AML-193 (cell line): ENCODE data around the gene ASB13.
A peak's percentile ranks its signal among the peaks of the same experiment; 100 is the strongest.

Experiments
- DNase-seq, 2 experiments: peaks; one replicate each; lab custom pipeline; 2025; lab: John Stamatoyannopoulos, UW

The ASB13 gene

DNA sequence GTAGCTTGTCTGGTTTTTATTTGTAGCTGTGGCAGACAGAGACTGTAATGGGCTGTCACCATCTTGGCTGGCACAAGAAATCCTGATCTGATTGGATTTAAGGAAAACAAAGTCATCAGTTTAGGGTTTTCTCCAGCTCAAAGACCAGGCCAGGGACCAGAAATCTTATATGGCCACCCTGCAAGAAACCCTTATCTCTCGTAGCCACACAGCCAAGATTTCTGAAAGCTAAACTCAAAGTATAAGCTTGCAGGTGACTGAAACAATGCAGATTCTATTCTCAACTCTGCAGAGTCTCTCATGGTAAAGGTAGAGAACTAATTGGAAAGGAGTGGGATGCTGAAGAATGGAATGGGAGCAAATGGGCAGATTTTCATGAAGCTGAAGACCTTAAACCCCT is 3.2 kb upstream of the ASB13 start:
- DNase-seq: no peak

DNA sequence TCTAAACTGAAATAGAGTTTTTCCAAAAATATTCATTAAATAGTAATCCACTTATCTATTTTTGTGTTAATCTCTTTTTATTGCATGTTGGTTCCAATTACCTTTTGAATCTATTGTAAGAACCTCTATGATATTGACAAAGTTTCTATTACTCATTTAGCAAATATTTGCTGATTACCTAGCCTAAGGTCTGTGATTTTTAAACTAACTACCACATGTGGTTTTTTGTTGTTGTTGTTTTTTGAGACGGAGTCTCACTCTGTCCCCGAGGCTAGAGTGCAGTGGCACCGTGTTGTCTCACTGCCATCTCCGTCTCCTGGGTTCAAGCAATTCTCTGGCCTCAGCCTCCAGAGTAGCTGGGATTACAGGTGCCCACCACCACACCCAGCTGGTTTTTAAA is 2.0 kb upstream of the ASB13 start:
- no peak for DNase-seq

DNA sequence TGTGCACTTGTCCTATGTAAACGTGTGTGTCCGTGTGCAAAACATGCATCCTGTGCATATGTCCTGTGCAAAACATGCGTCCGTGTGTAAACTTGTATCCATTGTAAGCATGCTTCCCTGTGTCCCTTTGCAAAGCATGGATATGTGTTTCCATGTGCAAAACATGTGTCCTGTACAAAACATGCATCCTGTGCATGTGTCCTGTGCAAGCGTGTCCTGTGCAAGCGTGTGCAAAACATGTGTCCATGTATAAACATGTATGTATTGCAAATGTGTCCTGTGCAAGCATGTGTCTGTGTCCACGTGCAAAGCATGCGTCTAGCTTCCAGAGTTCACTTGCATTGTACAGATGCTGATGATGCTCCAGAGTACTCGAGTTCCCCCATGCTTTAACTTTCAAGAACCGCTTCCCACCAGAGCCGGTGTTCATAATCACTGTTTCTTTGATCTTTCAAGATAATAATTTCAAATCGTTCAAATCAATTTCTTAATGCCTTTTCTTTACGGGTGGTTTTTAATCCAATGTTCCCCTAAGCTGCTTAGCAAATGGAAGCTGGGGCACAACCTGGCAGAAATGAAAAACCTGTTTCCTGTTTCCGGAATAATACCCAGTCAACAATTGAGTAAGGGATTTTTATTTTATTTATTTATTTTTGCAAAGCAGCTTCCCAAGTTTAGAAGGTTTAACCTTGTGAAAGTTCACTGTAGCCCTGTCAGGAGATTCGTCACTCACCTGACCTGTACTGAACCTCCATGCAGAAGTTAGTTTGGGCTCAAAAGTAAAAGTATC is 641 bp upstream of the ASB13 start:
- no peak for DNase-seq

DNA sequence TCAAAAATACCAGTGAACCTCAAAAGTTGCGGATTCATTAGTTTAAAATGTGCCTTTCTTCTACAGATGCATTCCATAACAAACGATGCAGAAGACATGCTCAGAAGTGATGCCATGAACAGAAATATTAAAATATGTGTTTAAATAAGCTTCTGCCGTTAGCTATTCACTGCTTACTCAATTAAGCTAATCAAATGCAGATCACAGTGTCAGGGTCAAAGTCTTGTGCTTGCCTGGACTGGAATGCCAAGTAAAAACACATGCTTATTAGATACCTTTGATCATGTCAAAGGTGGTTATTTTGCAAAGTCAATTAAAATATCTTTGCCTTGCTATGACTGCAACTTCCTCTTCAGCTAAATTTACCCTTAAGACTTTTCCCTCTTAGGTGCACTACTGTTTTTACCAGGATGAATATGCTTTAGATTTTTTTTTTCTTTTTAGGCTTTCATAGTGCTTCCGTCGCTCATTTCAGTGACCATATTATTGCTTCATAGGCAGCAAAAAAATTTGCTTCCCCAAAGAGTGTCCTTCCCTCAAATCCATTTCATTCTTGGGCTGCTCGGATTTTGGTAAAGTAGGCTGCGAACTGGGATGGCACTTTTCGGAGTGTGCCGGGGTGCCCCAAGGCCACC is 905 bp downstream of the ASB13 start:
- peak; percentile 48 to 51 for DNase-seq

DNA sequence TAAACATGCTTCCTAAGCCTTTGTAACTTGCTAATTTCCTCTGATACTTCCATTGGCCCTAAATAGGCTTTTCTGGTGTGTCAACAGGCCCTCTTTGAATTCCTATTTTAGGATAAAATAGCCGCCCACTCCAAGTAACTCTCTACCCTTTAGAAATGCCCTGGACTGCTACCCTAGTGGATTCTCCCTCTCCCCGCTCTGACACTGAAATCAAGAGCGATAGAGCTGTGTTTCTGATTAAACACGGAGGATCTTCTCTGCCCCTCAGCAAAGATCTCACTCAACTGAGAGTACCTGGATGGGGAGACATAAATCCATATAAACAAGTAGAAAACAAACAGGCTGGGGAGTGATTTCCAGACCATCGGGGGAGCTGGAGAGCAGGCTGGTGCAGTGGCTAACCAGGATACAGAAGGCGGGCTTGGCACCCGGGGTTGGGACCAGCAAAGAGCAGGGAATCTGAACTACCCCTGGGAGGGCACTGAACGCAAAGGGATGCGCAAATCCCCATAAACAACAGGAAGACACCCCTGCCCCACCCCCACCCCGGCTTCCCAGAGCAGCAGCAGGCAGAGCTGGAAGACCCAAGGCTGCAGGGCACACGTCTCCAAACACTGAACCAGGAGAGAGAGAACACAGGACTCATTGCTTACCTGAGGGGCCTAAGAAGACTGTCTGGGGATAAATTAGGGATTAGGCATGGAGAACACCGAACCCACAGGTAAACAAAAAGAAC is 2.5 kb downstream of the ASB13 start:
- DNase-seq: no peak

DNA sequence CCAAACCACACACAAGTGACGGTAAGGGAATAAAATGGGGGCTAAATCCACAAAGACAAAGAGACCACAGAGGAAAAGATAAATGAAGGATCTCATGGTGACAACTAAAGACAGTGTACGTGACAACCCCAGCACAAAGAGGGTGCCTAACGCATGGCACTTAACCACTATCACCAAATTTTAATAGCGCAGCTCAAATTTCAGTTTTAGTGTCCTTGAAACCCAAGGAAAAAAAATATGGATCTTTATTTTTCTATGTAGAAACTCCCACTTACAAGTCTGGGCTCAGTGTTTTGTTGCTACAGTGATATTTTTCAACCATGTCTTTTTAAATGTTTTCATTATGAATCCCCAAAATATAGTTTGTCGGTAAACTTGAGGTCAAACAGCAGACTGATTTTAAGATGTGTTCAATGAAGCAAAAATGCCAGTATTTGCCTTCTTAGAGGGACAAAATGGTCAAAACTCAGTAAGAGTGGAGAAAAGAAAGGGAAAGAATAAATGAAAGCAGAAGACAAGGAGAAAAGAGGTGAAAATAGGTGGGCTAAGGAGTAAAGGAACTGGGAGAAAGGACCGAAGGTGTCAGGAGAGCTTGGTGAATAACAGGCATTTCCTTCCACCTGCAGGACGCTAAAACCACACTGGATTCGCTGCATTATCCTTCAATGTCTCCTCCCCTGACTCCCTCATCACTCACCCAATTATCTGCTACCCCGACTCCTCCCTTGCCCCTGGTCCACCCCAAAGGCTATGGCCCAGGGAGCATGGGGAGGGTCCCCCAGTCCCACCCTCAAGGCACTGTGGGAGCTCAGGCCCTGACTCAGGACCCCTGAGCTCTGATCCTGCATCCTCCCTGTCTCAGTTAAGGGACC is 3.5 kb downstream of the ASB13 start:
- DNase-seq: no peak

DNA sequence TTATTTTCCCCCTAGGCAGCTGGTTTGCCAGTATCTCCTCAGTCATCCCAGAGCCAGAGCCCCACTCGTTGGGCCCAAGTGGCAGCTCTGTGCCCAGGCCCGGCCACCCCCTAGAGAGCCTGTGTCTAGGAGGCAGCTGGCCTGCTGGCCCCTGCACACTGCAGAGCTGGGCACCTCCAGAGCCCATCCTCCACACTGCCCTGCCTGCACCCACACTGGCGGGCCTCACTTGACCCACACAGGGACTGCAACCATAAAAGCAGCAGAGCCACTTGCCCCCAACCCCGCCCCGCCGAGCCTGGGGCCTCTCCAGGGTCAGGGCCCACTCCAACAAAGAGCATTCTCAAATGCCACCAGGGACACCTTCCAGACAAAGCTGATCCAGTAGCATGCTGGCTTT is 5.4 kb downstream of the ASB13 start:
- DNase-seq: no peak

DNA sequence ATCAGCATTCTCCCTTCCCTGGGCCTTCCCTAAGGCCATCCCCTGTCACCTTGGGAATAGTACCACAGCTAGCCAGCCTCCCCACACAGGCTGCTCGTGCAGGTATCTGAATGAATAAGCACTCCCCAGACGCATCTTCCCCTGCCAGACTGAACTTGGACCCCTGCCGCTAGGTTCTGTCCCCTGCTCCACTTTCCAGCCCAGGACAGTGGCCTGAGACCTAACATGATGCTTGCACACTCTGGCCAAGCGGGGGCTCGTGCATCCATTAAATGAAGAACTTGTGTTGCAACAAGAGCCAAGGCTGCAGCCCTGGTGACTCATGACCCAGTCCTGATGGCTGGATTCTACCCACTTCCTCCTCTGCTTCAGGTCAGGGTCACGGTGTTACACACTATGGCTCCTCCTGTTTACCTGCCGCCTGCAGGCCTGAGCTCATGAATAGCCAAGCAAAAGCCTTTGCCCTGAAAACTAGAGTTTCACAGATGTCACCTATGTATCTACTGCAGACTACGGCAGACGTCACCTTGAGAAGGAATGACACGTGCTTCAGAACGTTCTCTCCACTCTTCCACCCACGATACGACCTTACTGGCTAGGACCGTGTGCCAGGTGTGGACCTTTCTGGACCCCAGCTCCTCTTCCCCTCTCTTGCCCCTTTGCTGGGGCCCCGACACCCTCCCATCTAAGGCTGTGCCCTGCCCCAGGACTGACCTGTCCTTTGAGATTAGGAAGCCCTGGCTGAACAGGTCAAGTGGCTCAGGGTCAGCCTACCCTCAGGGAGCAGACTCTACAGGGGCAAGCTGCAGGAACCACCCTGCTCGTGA is 6.5 kb downstream of the ASB13 start:
- peak; percentile 87 for DNase-seq

DNA sequence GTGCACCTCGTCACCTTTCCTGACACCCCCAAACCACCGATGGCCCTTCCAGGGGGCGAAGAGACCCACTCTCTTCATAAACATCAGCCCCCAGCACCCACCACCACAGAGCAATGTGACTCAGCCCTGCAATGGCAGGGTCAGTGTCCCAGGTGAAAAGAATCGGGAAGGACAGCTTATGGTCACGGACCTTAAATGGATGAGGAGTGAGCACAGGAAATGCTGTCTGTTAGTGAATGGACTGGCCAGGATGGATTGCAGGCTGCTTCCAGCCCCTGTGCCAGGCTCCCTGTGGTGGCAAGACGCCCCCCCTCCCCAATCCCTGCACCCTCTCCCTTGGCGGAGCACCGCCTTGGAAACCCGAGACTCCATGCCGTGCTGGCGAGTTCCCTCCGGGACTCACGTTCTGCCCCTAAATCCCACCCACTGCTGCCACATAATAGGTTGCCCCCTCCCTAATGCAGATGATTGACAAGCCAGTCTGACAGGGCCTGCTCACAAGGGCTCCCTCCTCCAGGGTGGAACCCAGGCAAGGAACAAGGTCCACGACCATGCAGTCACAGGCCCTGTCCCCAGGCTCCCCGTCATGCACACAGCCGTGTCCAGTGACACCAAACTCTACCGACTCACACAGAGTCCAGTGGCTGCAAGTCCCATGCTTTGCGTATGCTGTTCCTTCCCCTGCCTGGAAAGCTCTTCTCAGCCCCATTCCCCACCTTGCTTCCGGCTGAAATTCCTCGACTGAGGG is 7.3 kb downstream of the ASB13 start:
- no peak for DNase-seq

DNA sequence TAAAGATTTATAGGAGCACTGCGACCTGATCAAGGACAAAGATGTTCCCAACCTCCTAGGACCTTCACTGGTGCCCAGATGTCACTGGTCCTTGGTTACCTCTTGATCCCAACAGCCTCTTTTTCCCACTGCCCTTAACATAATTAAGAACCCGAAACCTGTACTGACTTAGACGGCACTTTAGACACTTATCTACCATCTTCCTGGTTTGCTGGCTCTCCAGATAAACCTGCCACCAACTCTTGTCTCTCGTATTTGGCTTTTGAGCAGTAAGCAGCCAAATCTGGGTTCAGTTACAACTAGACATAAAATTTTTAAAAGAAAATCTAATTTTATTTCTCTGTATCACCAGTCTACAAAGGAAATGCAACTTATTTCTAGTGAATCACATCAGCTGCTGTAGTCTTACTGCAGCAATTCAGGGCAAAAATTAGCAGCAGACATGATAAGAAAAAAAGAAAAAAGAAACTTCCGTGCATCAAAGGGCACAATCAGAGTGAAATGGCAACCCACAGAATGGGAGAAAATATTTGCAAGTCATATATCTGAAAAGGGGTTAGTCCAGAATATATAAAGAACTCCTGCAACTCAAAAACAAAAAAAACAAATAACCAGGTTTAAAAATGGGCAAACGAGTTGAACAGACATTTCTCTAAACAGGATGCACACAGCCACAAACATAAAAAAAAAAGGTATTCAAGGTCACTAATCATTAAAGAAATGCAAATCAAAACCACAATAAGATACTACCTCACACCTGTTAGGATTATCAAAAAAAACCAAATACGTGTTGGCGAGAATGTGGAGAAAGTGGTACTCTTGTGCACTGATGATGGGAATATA is 9.4 kb downstream of the ASB13 start:
- DNase-seq: no peak

DNA sequence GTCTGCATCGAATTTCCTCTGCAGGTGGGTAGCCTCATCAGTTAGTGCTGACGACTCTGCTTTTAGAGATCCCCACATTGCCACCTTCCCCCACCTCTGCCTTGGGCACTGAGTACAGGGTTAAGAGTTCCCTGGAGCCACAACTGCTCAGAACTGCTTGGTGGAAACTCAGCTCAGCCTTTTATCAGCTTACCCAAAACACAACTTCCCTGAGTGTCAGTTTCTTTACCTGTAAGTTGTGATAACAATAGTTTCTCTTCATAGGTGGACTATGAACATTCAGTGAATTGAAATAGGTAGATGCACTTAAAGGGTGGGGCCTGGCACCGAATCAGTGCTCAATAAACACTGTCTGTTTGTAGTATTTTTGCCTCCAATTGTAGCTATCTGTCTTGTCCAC is 11.3 kb downstream of the ASB13 start:
- no peak for DNase-seq

DNA sequence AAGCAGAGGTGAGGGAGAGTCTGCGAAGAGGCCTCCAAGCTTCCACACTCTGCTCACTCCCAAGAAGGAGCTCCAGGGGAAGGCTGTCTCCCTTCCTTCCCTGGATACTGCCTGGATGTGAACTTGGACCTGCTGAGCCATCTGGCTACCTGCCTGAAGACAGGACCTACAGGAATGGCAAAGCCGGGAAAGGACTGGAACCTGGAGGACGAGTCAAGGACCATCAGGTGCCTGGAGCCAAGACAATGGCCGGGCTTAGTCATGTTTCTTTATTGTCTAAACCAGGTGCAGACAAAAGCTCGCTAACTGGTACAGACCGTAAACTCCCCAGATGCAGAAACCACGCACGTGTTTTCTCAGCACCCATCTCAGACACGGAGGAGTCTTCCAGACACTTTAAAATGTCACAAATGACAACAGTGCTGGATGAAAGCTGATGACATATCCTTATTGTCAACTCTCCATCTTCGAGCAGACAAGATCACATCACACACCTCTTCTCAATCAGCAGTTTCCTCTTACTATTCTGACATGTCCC is 12.1 kb downstream of the ASB13 start:
- no peak for DNase-seq

DNA sequence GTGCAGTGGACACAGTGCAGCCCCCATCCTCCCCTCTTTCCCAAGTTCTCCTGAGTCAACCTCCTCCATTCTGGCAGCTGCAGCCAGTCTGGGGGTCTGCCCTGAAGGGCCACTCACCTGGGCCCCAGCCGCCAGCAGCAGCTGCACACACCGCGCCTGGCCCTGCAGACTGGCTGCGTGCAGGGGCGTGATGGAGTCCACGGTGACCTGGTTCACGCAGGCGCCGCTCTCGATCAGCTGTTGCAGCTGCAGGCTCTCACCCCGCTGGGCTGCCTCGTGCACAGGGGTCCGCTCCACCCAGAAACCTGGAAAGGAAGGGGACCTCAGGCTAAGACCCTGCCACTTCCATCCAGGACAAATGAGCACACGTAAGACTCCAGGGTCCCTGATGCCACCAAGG is 13.6 kb downstream of the ASB13 start:
- no peak for DNase-seq

DNA sequence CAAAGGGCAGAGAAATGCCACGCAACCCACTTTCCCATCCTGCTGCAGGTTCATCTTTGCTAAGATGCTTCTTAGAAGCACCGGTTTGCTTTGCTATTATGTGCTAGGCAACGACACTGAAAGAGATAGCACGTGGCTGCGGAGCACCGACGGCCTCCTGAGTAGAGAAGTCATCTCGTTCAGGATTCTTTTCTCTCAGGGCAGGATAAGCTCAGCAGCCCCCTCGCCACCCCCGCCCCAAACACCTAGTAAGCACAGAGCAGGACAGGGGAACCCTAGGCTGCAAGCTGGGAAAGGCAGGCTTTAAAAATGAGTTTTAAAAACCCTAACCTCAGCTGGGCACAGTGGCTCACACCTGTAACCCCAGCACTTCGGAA is 15.0 kb downstream of the ASB13 start:
- DNase-seq: no peak

DNA sequence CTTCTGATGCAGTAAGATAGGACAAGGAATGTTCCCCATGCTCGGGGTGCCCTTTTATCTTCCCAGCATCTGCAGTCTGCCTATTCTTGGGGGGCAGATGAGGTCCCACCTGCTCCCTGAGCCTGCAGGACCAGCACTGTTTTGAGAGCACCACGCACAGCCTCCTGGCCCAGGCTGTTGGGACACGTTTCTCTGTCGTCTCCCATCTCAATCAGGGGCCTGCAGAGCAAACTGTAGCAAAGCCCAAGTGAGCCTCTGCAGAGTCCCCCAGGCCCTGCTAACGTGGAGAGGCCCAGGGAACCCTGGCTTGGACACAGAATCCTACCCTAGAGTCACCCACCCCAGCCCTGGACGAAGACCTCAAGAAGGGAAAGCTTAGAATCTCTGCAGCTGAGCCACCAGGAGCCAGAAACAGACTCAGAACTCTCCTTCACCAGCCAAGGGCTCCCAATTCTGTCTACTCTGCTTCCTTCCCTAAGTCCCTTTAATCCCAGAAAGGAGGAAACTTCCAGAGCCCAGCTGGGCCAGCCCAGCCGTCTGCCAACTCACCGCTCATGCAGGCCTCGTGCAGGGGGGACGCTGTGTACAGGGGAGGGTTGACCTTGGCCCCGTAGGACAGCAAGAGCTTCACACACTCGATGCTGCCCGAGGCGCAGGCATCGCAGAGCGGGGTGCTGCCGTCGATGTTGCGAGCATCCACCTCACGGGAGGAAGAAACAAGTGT is 15.6 kb downstream of the ASB13 start:
- DNase-seq: no peak

DNA sequence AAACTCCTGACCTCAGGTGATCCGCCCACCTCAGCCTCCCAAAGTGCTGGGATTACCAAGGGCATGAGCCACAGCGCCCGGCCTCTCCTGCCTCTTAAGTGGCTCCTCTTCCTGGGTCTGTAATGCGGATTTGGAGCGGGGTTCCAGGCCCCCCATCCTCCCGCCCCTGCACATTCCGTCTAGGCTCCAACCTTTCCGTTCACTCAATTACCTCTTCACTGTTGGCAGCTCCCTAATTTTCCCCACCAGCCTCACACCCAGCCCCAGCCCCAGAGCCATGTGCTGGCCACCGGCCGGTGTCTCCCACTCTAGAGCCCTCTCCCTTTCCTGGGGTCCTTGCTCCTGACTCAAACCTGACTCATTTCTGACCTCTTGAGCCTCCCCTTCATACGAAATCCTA is 16.6 kb downstream of the ASB13 start:
- DNase-seq: no peak

DNA sequence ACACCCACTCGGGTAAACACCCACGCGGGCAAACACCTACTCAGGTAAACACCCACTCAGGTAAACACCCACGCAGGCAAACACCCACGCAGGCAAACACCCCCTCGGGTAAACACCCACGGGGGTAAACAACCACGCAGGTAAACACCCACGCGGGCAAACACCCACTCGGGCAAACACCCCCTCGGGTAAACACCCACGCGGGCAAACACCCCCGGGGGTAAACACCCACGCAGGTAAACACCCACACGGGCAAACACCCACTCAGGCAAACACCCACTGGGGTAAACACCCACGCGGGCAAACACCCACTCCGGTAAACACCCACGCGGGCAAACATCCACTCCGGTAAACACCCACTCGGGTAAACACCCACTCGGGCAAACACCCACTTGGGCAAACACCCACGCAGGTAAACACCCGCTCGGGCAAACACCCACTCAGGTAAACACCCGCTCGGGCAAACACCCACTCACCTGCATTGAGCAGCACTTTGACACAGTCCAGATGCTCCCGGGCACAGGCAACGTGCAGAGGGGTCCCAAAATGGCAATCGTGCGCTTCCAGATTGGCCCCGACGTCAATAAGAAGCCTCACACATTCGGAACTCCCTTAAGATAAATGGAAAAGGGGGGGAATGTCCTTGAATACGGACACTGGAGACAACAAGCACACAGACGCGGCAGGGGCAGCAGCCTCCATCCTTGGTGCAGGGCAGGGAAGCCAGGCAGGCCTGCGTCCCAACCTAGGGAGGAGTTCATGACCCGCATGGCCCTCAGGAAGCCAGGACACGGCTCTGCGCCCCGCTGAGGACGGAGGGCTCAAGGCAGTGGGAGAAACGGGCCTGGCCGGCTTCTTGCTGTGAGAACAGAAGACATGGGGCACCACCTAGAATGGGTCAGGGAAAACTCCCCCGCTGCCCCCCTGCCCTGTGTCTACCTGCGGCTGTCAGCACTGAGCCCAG is 17.6 kb downstream of the ASB13 start:
- DNase-seq: no peak
